ENCODE measurements around the gene TP53TG5. TPM values are rescaled to one million over a fixed set of nuclear protein-coding genes. Genes with fewer than 3 reads are reported as not detected.
"Not testable (repeated sequence)": the region's sequence is repeated elsewhere in the genome, so short reads cannot be mapped to it uniquely, and the experiment has no call there.

Gene TP53TG5
- total and polyA plus RNA-seq, 5 donors = 0.82 to 1.5 (median 1.4) TPM

GRCh38 chr20:45352729-45353128, 25.4 kb downstream of the TP53TG5 start:
- DNase-seq (no peak), ATAC-seq (no peak)
- H3K9me3 ChIP-seq (ENCODE audit: control insufficient read depth, low read length) = no peaks in the 10 kb centered on the region
- no peaks in the 10 kb centered on the region for H3K27me3 ChIP-seq (ENCODE audit: control insufficient read depth, insufficient read depth)
- H3K4me1 ChIP-seq (ENCODE audit: control insufficient read depth, insufficient read depth, low read length) = peaks cover 8% of the 10 kb centered on the region
- H3K4me3 ChIP-seq (ENCODE audit: low read length) = no peak overlapping the region
- 90% methylated on average over 3 of the region's 3 CpGs for WGBS
- no peak overlapping the region for H3K27ac ChIP-seq (ENCODE audit: low read length)
- intact Hi-C loops (cut with DNase I) = no loop called here

GRCh38 chr20:45350795-45351194, 27.3 kb downstream of the TP53TG5 start:
- peak in 1 of 3 donors; percentile 10 for DNase-seq
- H3K27ac ChIP-seq (ENCODE audit: low read length); intact Hi-C loops (cut with DNase I); H3K4me1 ChIP-seq (ENCODE audit: control insufficient read depth, insufficient read depth, low read length); H3K4me3 ChIP-seq (ENCODE audit: low read length); ATAC-seq; H3K27me3 ChIP-seq (ENCODE audit: control insufficient read depth, insufficient read depth); H3K9me3 ChIP-seq (ENCODE audit: control insufficient read depth, low read length): not testable (repeated sequence)
- WGBS = 94% methylated on average over 10 of the region's 10 CpGs

- Histone ChIP-seq H3K9me3 (ENCODE audit: control insufficient read depth, low read length) (no peaks in the 10 kb centered on the region), H3K4me3 (ENCODE audit: low read length) (no peak overlapping the region), H3K4me1 (ENCODE audit: control insufficient read depth, insufficient read depth, low read length) (peaks cover 5% of the 10 kb centered on the region), H3K27ac (ENCODE audit: low read length) (no peak overlapping the region), H3K27me3 (ENCODE audit: control insufficient read depth, insufficient read depth) (no peaks in the 10 kb centered on the region)
- no peak for ATAC-seq
- intact Hi-C loops (cut with DNase I) = no loop called here
- 75% methylated on average over 1 of the region's 1 CpG for WGBS
- DNase-seq = no peak
Observed at GRCh38 chr20:45350217-45350616, 27.9 kb downstream of the TP53TG5 start.

GRCh38 chr20:45347936-45348778, 30.0 kb downstream of the TP53TG5 start, which contains the start of gene SDC4:
Gene SDC4 (minus strand): TSS chr20:45348424. CDS start chr20:45348384, 40 bp downstream.
- peak; percentile 88 to 89 for ATAC-seq
- H3K27ac ChIP-seq (ENCODE audit: low read length) = peak within 1 kb of the TSS; percentile 98
- WGBS = 2% methylated on average over 77 of the region's 77 CpGs
- no peaks in the 10 kb centered on the region for H3K9me3 ChIP-seq (ENCODE audit: control insufficient read depth, low read length)
- peak within 1 kb of the TSS; percentile 57 for H3K4me3 ChIP-seq (ENCODE audit: low read length)
- peak; percentile 75 to 89 (median 89) for DNase-seq
- no peaks in the 10 kb centered on the region for H3K27me3 ChIP-seq (ENCODE audit: control insufficient read depth, insufficient read depth)
- intact Hi-C loops (cut with DNase I) = no loop called here
- H3K4me1 ChIP-seq (ENCODE audit: control insufficient read depth, insufficient read depth, low read length) = peaks cover 16% of the 10 kb centered on the region

- peaks cover 20% of the 10 kb centered on the region for H3K4me1 ChIP-seq (ENCODE audit: control insufficient read depth, insufficient read depth, low read length)
- H3K27ac ChIP-seq (ENCODE audit: low read length) = peak overlapping the region; percentile 98
- H3K9me3 ChIP-seq (ENCODE audit: control insufficient read depth, low read length) = no peaks in the 10 kb centered on the region
- H3K27me3 ChIP-seq (ENCODE audit: control insufficient read depth, insufficient read depth) = no peaks in the 10 kb centered on the region
- peak overlapping the region; percentile 57 for H3K4me3 ChIP-seq (ENCODE audit: low read length)
- DNase-seq (peak in 1 of 3 donors; percentile 68), ATAC-seq (no peak)
- intact Hi-C loops (cut with DNase I) = no loop called here
- 28% methylated on average over 10 of the region's 10 CpGs for WGBS
Observed at GRCh38 chr20:45347297-45347935, 30.7 kb downstream of the TP53TG5 start.

- Histone ChIP-seq H3K4me1 (ENCODE audit: control insufficient read depth, insufficient read depth, low read length) (peaks cover 22% of the 10 kb centered on the region), H3K27me3 (ENCODE audit: control insufficient read depth, insufficient read depth) (no peaks in the 10 kb centered on the region), H3K27ac (ENCODE audit: low read length) (peak overlapping the region; percentile 98), H3K9me3 (ENCODE audit: control insufficient read depth, low read length) (no peaks in the 10 kb centered on the region), H3K4me3 (ENCODE audit: low read length) (peak overlapping the region; percentile 57)
- DNase-seq = no peak
- 57% methylated on average over 5 of the region's 5 CpGs for WGBS
- no peak for ATAC-seq
- intact Hi-C loops (cut with DNase I) = no loop called here
Observed at GRCh38 chr20:45346851-45347250, 31.3 kb downstream of the TP53TG5 start.

GRCh38 chr20:45346291-45346718, 31.8 kb downstream of the TP53TG5 start:
- Histone ChIP-seq H3K27me3 (ENCODE audit: control insufficient read depth, insufficient read depth) (no peaks in the 10 kb centered on the region), H3K9me3 (ENCODE audit: control insufficient read depth, low read length) (no peaks in the 10 kb centered on the region), H3K4me3 (ENCODE audit: low read length) (peak overlapping the region; percentile 57), H3K27ac (ENCODE audit: low read length) (peak overlapping the region; percentile 98), H3K4me1 (ENCODE audit: control insufficient read depth, insufficient read depth, low read length) (peaks cover 24% of the 10 kb centered on the region)
- no peak for ATAC-seq
- 60% methylated on average over 3 of the region's 3 CpGs for WGBS
- DNase-seq = no peak
- intact Hi-C loops (cut with DNase I) = no loop called here

GRCh38 chr20:45345104-45345936, 32.8 kb downstream of the TP53TG5 start:
- WGBS = 63% methylated on average over 9 of the region's 9 CpGs
- Histone ChIP-seq H3K9me3 (ENCODE audit: control insufficient read depth, low read length) (no peaks in the 10 kb centered on the region), H3K4me1 (ENCODE audit: control insufficient read depth, insufficient read depth, low read length) (peaks cover 24% of the 10 kb centered on the region), H3K4me3 (ENCODE audit: low read length) (peak overlapping the region; percentile 57), H3K27ac (ENCODE audit: low read length) (peak overlapping the region; percentile 98), H3K27me3 (ENCODE audit: control insufficient read depth, insufficient read depth) (no peaks in the 10 kb centered on the region)
- intact Hi-C loops (cut with DNase I) = no loop called here
- ATAC-seq = no peak
- DNase-seq = no peak

- Histone ChIP-seq H3K27ac (ENCODE audit: low read length) (peak overlapping the region; percentile 98), H3K9me3 (ENCODE audit: control insufficient read depth, low read length) (no peaks in the 10 kb centered on the region), H3K4me3 (ENCODE audit: low read length) (peak overlapping the region; percentile 9), H3K27me3 (ENCODE audit: control insufficient read depth, insufficient read depth) (no peaks in the 10 kb centered on the region), H3K4me1 (ENCODE audit: control insufficient read depth, insufficient read depth, low read length) (peaks cover 27% of the 10 kb centered on the region)
- intact Hi-C loops (cut with DNase I) = no loop called here
- WGBS = 33% methylated on average over 9 of the region's 9 CpGs
- peak; percentile 27 to 67 for ATAC-seq
- peak in 2 of 3 donors; percentile 70 to 72 for DNase-seq
Observed at GRCh38 chr20:45344168-45344860, 33.8 kb downstream of the TP53TG5 start.

- Histone ChIP-seq H3K4me3 (ENCODE audit: low read length) (no peak overlapping the region), H3K9me3 (ENCODE audit: control insufficient read depth, low read length) (no peaks in the 10 kb centered on the region), H3K27me3 (ENCODE audit: control insufficient read depth, insufficient read depth) (no peaks in the 10 kb centered on the region), H3K27ac (ENCODE audit: low read length) (peak overlapping the region; percentile 98), H3K4me1 (ENCODE audit: control insufficient read depth, insufficient read depth, low read length) (peaks cover 30% of the 10 kb centered on the region)
- intact Hi-C loops (cut with DNase I) = no loop called here
- 48% methylated on average over 6 of the region's 6 CpGs for WGBS
- DNase-seq (no peak), ATAC-seq (no peak)
Observed at GRCh38 chr20:45343532-45344167, 34.5 kb downstream of the TP53TG5 start.

Data from right cardiac atrium (tissue), 5 donors.